ENCODE data around the gene KCTD3. TPM values are rescaled to one million over a fixed set of nuclear protein-coding genes. Genes with fewer than 3 reads are reported as not detected.

KCTD3 gene
- total RNA-seq, 1 donor from 2014 or later, result 55.8 TPM

DNA sequence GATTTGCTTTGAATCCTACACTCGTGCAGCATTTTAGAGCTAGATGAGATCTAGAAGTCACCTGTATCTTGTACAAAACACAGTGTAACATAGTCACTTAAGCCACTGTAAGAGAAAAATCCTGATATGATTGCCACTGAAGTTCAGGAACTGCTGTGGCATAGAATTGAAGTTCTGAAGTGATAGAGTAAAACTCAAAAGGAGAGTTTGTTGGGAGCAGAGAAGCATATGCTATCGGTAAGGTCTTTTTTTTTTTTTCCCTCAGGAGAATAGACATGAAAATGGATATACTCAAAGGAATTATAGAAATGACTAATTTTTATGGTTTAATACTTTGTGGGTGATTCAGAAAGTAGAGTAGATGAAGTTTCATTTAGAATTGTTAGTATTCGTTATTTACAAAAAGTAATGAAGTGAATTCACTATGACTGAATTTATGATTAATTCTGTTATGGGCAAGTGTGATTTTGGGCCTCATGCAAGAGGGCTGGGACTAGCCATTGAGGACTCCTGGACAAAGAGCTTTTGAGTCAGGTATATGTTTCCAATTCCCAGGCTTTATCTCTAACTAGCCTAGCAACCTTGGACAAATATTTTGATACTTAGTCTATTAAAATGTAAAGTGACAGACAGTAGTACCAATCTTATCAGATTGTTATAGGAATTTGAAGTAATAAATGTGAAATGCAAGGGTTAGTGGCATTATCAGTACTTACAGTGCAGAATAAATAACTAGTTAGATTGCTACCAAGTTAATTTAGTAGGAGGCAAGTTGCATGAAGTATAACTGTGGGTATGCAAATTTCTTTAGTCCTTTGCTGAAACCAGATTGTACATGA is 3.1 kb downstream of the KCTD3 start:
- no peaks in the 10 kb centered on the region for H3K9me3 ChIP-seq
- intact Hi-C loops (cut with DNase I), result loop anchor here (5.0 kb wide), 1 partner anchor 37 kb away; no protein-coding TSS in a partner anchor
- TF ChIP-seq, protein P1, sequence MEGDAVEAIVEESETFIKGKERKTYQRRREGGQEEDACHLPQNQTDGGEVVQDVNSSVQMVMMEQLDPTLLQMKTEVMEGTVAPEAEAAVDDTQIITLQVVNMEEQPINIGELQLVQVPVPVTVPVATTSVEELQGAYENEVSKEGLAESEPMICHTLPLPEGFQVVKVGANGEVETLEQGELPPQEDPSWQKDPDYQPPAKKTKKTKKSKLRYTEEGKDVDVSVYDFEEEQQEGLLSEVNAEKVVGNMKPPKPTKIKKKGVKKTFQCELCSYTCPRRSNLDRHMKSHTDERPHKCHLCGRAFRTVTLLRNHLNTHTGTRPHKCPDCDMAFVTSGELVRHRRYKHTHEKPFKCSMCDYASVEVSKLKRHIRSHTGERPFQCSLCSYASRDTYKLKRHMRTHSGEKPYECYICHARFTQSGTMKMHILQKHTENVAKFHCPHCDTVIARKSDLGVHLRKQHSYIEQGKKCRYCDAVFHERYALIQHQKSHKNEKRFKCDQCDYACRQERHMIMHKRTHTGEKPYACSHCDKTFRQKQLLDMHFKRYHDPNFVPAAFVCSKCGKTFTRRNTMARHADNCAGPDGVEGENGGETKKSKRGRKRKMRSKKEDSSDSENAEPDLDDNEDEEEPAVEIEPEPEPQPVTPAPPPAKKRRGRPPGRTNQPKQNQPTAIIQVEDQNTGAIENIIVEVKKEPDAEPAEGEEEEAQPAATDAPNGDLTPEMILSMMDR (IDR thresholded peaks at IDR 0.05), result no peak
- no peaks in the 10 kb centered on the region for H3K36me3 ChIP-seq
- H3K4me1 ChIP-seq, result peaks cover 4 to 16% of the 10 kb centered on the region in 2 donors
- no peaks in the 10 kb centered on the region for H3K27me3 ChIP-seq
- no peak for DNase-seq (ENCODE audit: low spot score in 2 of 2)
- H3K4me3 ChIP-seq, result peak overlapping the region in 1 of 2 donors; percentile 33
- no peak overlapping the region for H3K27ac ChIP-seq

DNA sequence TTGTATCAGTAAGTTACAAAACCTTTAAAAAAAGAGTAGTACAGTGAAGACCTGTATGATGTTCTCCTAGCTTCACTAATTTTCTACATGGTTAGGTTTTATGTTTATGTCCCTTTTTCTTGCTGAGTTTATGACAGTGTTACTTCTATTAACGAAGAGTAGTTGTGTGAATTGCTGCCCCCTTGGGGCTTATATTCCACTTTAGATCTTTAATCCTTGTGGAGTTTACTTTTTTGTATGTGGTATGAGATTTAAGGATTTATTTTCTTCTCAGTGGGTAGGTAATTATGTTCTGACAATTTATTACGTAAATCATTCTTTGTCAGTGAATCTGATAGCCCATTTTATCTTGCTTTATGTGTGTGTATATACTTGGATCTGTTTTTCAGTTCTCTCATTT is 14.8 kb downstream of the KCTD3 start:
- no peak overlapping the region for H3K27ac ChIP-seq
- intact Hi-C loops (cut with DNase I), result no loop called here
- no peaks in the 10 kb centered on the region for H3K27me3 ChIP-seq
- H3K4me3 ChIP-seq, result no peak overlapping the region
- peaks cover 31 to 61% of the 10 kb centered on the region in 2 donors for H3K36me3 ChIP-seq
- no peak for DNase-seq (ENCODE audit: low spot score in 2 of 2)
- no peaks in the 10 kb centered on the region for H3K9me3 ChIP-seq
- TF ChIP-seq, protein P1 (IDR thresholded peaks at IDR 0.05), result no peak
- no peaks in the 10 kb centered on the region for H3K4me1 ChIP-seq

DNA sequence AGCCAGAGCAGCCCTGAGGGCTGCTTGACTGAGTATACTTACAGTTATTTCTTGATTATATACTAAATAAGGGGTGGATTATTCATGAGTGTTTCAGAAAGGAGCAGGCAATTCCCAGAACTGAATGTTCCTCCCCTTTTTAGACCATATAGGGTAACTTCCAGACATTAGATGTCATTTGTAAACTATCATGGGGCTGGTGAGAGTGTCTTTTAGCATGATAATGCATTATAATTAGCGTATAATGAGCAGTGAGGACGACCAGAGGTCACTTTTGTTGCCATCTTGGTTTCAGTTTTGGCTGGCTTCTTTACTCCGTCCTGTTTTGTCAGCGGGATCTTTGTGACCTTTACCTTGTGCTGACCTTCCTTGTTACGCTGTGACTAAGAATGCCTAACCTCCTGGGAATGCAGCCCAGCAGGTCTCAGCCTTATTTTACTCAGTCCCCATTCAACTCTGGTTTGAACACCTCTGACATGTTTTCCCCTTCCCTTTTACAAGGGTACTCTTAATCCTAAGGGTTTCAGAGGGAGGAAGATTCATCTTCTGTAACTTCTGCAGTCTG is 16.2 kb downstream of the KCTD3 start:
- no peak for DNase-seq (ENCODE audit: low spot score in 2 of 2)
- Histone ChIP-seq H3K36me3 (peaks cover 31 to 55% of the 10 kb centered on the region in 2 donors), H3K27ac (no peak overlapping the region), H3K4me3 (no peak overlapping the region), H3K9me3 (no peaks in the 10 kb centered on the region), H3K4me1 (no peaks in the 10 kb centered on the region), H3K27me3 (no peaks in the 10 kb centered on the region)
- intact Hi-C loops (cut with DNase I), result no loop called here
- TF ChIP-seq, protein P1 (IDR thresholded peaks at IDR 0.05), result no peak

DNA sequence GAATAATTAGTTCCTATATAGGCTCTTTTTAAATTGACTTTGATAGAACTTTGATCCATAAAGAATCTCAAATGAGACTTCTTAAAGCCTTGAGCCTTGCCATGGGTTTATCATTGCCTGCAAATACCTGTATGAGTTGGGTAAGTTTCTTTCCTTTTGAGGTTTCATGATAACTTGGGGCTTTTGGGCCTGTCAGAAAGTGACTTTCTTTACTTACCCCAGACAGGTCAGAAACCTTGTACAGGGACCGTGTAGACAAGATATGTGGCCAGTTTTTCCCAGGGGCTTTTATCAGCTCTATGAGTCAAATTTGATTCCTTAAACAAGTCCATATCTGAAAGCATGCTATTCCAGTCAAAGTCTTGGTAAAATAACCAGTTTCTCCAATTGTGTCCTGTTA is 17.3 kb downstream of the KCTD3 start:
- H3K9me3 ChIP-seq, result no peaks in the 10 kb centered on the region
- H3K36me3 ChIP-seq, result peaks cover 33 to 56% of the 10 kb centered on the region in 2 donors

DNA sequence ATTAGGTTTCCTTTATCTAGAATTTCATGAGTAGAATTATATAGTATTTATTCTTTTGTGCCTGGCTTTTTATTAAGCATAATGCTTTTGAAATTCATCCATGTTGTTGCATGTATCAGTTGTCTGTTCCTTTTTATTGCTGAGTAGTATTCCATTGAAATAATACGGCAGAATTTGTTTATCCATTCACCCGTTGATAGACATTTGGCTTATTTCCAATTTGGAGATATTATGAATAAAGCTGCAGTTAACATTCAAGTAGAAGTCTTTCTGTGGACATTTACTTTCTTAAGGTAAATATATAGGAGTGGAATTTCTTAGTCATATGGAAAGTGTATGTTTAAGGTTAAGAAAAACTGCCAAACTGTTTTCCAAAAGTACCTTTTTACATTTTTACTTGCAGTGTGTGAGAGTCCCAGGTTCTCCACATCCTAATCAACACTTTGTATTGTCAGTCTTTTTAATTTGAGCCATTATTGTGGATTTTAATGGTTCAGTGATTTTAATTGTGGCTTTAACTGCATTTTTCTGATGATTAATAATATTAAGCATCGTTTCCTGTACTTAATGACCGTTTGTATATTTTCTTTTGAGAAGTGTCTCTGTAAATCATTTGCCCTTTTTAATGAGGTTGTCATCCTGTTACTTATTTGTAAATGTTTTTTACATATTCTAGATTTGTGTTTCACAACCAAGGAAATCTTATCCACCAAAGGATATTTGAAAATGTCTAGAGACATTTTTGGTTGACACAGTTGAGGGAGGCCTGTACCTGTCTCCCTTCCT is 22.7 kb downstream of the KCTD3 start:
- peaks cover 0 to 9% of the 10 kb centered on the region in 2 donors for H3K4me1 ChIP-seq
- no peaks in the 10 kb centered on the region for H3K27me3 ChIP-seq
- H3K36me3 ChIP-seq, result peaks cover 10 to 34% of the 10 kb centered on the region in 2 donors
- no peak overlapping the region for H3K4me3 ChIP-seq
- no peak for DNase-seq (ENCODE audit: low spot score in 2 of 2)
- H3K27ac ChIP-seq, result no peak overlapping the region
- H3K9me3 ChIP-seq, result no peaks in the 10 kb centered on the region
- intact Hi-C loops (cut with DNase I), result no loop called here
- TF ChIP-seq, protein P1 (IDR thresholded peaks at IDR 0.05), result no peak

More for the DNA sequence above, 17.3 kb downstream of the KCTD3 start:
- DNase-seq (ENCODE audit: low spot score in 2 of 2), result no peak
- TF ChIP-seq, protein P1 (IDR thresholded peaks at IDR 0.05), result no peak
- Histone ChIP-seq H3K27ac (no peak overlapping the region), H3K4me1 (no peaks in the 10 kb centered on the region), H3K4me3 (no peak overlapping the region), H3K27me3 (no peaks in the 10 kb centered on the region)
- intact Hi-C loops (cut with DNase I), result no loop called here

All from ascending aorta (tissue), 2 donors.